Measurements from ENCODE around the gene IL20. TPM values are rescaled to one million over a fixed set of nuclear protein-coding genes. Genes with fewer than 3 reads are reported as not detected.

Gene IL20
- total and polyA plus RNA-seq, 4 donors, result 0.11 to 0.12 TPM; not detected in 2

DNA sequence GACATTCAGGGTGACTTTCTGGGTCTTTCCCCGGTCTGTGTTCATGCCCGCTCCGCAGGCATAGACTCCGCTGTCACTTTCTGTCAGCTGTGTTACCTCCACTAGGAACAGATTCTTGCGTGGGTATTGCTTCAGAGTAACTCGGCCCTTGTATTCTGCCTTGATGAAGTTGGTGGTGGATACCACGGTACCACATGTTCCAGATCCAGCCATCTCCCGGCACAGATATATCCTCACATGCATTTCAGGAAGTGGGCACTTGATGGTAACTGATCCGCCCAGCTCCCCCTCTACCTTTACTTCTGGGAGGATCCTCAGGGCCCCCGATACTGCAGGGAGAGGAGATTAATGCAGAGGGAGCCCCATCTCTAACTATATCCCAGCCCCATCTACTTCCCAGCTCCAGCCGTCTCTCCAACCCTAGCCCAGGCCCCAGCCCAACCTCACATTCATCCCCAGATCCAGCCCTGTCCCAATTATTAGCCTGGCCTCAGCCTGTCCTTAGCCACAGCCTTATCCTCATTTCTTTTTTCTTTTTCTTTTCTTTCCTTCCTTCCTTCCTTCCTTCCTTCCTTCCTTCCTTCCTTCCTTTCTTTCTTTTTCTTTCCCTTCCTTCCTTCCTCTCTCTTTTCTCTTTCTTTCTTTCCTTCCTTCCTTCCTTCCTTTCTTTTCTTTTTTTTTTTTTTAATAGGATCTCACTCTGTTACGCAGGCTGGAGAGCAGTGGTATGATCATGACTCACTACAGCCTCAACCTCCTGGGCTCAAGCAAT is 48.5 kb downstream of the IL20 start:
- no peaks in the 10 kb centered on the region for H3K9me3 ChIP-seq (ENCODE audit: control insufficient read depth in 4 of 4, insufficient read depth in 3 of 4, low read length in 3 of 4)
- no peak overlapping the region for H3K9ac ChIP-seq (ENCODE audit: insufficient read depth in 1 of 2, low read length in 2 of 2)
- H3K4me1 ChIP-seq (ENCODE audit: control insufficient read depth in 5 of 5, insufficient read depth in 5 of 5, low read length in 5 of 5), result peaks cover 0 to 6% (median 2%) of the 10 kb centered on the region in 5 donors
- ATAC-seq (ENCODE audit: insufficient read depth, low FRiP score) (no peak), DNase-seq (no peak)
- H3K36me3 ChIP-seq (ENCODE audit: control insufficient read depth in 4 of 4, insufficient read depth in 4 of 4, low read length in 4 of 4), result no peaks in the 10 kb centered on the region
- TF ChIP-seq, protein P1, sequence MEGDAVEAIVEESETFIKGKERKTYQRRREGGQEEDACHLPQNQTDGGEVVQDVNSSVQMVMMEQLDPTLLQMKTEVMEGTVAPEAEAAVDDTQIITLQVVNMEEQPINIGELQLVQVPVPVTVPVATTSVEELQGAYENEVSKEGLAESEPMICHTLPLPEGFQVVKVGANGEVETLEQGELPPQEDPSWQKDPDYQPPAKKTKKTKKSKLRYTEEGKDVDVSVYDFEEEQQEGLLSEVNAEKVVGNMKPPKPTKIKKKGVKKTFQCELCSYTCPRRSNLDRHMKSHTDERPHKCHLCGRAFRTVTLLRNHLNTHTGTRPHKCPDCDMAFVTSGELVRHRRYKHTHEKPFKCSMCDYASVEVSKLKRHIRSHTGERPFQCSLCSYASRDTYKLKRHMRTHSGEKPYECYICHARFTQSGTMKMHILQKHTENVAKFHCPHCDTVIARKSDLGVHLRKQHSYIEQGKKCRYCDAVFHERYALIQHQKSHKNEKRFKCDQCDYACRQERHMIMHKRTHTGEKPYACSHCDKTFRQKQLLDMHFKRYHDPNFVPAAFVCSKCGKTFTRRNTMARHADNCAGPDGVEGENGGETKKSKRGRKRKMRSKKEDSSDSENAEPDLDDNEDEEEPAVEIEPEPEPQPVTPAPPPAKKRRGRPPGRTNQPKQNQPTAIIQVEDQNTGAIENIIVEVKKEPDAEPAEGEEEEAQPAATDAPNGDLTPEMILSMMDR (IDR thresholded peaks at IDR 0.05; ENCODE audit: control extremely low read depth, extremely low read depth), result no peak
- H3K27ac ChIP-seq (ENCODE audit: low read depth in 1 of 2, low read length in 1 of 2), result no peak overlapping the region
- 73 to 80% methylated on average over 12 of the region's 12 CpGs for WGBS, 2 donors
- H3K27me3 ChIP-seq (ENCODE audit: control insufficient read depth in 3 of 3, insufficient read depth in 3 of 3, low read length in 2 of 3), result peaks cover 0 to 15% (median 11%) of the 10 kb centered on the region in 3 donors
- H3K4me3 ChIP-seq, result no peak overlapping the region

DNA sequence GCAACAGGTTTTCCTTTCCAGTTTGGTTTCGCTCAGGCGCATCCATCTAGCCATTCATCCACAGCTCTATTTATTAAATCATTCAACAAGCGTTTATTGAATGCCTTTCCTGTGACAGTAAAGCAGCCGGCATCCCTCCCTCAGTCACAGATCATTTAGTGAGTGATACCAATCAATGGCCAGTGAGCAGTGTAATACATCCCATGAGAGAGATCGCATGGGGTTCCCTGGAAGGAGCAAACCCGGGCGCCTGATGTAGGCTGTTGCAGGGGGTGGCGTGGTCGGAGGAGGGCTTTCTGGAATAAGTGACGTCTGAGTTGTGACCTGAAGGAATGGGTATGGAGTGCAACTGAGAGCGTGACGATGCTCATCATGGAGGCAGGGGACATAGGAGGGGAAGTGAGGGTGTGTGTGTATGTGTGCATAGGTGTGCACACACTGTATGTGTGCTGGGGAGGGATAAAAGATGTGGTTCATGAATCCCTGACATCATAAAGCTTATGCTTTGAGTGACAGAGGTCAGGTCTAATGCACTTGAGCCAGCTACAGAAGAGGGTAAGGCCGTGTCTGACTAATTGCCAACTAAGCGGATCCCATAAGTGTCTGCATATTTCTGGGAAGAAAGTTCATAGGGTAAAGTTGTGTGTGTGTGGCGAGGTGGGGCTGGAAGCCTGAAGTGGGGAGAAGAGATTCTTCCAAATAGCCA is 49.8 kb downstream of the IL20 start:
- TF ChIP-seq, protein P1 (IDR thresholded peaks at IDR 0.05; ENCODE audit: control extremely low read depth, extremely low read depth), result no peak
- ATAC-seq (ENCODE audit: insufficient read depth, low FRiP score) (no peak), DNase-seq (no peak)
- H3K27me3 ChIP-seq (ENCODE audit: control insufficient read depth in 3 of 3, insufficient read depth in 3 of 3, low read length in 2 of 3), result peaks cover 0 to 10% (median 5%) of the 10 kb centered on the region in 3 donors
- H3K9ac ChIP-seq (ENCODE audit: insufficient read depth in 1 of 2, low read length in 2 of 2), result no peak overlapping the region
- H3K9me3 ChIP-seq (ENCODE audit: control insufficient read depth in 4 of 4, insufficient read depth in 3 of 4, low read length in 3 of 4), result no peaks in the 10 kb centered on the region
- no peak overlapping the region for H3K4me3 ChIP-seq
- WGBS, 2 donors, result 79 to 86% methylated on average over 15 of the region's 15 CpGs
- H3K27ac ChIP-seq (ENCODE audit: low read depth in 1 of 2, low read length in 1 of 2), result no peak overlapping the region
- peaks cover 0 to under 1% (median 0%) of the 10 kb centered on the region in 5 donors for H3K4me1 ChIP-seq (ENCODE audit: control insufficient read depth in 5 of 5, insufficient read depth in 5 of 5, low read length in 5 of 5)
- H3K36me3 ChIP-seq (ENCODE audit: control insufficient read depth in 4 of 4, insufficient read depth in 4 of 4, low read length in 4 of 4), result no peaks in the 10 kb centered on the region

DNA sequence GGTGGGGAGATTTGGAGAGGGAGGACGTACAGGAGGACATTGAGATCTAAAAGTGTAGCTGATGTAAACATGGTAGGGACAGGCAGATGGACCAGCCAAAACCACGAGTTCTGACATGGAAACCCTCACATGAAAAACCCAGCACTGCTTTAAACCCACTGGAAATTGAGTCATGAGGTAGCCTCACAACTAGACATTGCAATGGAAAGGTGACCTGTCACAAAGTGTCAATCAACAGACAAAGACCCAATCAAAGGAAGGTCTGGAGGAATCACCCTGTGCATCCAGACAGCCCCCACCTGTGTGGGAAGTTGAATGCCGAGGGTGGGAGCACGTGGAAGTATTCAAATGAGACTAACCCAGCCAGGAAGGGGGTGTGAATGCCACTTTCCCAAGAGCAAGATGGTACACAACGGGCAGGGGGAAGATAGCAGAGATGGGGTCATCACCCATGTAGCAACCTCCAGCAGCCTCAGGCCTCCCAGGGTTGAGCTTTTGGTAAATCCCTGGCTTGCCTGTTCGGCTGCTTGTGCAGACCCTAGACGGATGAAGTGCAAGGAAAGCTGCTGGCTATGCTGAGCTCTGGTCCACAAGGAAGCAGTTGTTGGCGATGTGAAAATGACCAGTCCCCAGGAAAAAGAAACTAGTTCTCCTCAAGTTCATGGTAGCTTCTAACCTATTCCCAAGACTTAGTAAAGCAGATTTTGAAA is 50.7 kb downstream of the IL20 start:
- no peaks in the 10 kb centered on the region for H3K36me3 ChIP-seq (ENCODE audit: control insufficient read depth in 4 of 4, insufficient read depth in 4 of 4, low read length in 4 of 4)
- H3K9me3 ChIP-seq (ENCODE audit: control insufficient read depth in 4 of 4, insufficient read depth in 3 of 4, low read length in 3 of 4), result no peaks in the 10 kb centered on the region
- no peak overlapping the region for H3K9ac ChIP-seq (ENCODE audit: insufficient read depth in 1 of 2, low read length in 2 of 2)
- no peaks in the 10 kb centered on the region for H3K4me1 ChIP-seq (ENCODE audit: control insufficient read depth in 5 of 5, insufficient read depth in 5 of 5, low read length in 5 of 5)
- WGBS, 2 donors, result 78 to 88% methylated on average over 8 of the region's 8 CpGs
- H3K27ac ChIP-seq (ENCODE audit: low read depth in 1 of 2, low read length in 1 of 2), result no peak overlapping the region
- H3K4me3 ChIP-seq, result no peak overlapping the region
- TF ChIP-seq, protein P1 (IDR thresholded peaks at IDR 0.05; ENCODE audit: control extremely low read depth, extremely low read depth), result no peak
- peaks cover 0 to 3% (median 0%) of the 10 kb centered on the region in 3 donors for H3K27me3 ChIP-seq (ENCODE audit: control insufficient read depth in 3 of 3, insufficient read depth in 3 of 3, low read length in 2 of 3)
- ATAC-seq (ENCODE audit: insufficient read depth, low FRiP score) (no peak), DNase-seq (no peak)

Data from lung (tissue), 12 donors.